ENCODE measurements around the gene IKZF4.

- TF ChIP-seq, protein P1, sequence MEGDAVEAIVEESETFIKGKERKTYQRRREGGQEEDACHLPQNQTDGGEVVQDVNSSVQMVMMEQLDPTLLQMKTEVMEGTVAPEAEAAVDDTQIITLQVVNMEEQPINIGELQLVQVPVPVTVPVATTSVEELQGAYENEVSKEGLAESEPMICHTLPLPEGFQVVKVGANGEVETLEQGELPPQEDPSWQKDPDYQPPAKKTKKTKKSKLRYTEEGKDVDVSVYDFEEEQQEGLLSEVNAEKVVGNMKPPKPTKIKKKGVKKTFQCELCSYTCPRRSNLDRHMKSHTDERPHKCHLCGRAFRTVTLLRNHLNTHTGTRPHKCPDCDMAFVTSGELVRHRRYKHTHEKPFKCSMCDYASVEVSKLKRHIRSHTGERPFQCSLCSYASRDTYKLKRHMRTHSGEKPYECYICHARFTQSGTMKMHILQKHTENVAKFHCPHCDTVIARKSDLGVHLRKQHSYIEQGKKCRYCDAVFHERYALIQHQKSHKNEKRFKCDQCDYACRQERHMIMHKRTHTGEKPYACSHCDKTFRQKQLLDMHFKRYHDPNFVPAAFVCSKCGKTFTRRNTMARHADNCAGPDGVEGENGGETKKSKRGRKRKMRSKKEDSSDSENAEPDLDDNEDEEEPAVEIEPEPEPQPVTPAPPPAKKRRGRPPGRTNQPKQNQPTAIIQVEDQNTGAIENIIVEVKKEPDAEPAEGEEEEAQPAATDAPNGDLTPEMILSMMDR (IDR thresholded peaks at IDR 0.05; ENCODE audit: control extremely low read depth in 1 of 3, insufficient read depth in 1 of 3, low read depth in 1 of 3, low read length in 3 of 3): no peak
- TF ChIP-seq HDAC2 (IDR thresholded peaks at IDR 0.05; ENCODE audit: borderline replicate concordance in 1 of 2, low read depth in 2 of 2, low read length in 2 of 2) (no peak), TAF1 (IDR thresholded peaks at IDR 0.05; ENCODE audit: low read depth, low read length) (no peak), YY1 (IDR thresholded peaks at IDR 0.05; ENCODE audit: low read depth, low read length) (no peak), RBBP5 (IDR thresholded peaks at IDR 0.05; ENCODE audit: borderline replicate concordance, low read depth, low read length) (no peak), SUZ12 (IDR thresholded peaks at IDR 0.05; ENCODE audit: low read length) (no peak)
- TF ChIP-seq, protein P2, sequence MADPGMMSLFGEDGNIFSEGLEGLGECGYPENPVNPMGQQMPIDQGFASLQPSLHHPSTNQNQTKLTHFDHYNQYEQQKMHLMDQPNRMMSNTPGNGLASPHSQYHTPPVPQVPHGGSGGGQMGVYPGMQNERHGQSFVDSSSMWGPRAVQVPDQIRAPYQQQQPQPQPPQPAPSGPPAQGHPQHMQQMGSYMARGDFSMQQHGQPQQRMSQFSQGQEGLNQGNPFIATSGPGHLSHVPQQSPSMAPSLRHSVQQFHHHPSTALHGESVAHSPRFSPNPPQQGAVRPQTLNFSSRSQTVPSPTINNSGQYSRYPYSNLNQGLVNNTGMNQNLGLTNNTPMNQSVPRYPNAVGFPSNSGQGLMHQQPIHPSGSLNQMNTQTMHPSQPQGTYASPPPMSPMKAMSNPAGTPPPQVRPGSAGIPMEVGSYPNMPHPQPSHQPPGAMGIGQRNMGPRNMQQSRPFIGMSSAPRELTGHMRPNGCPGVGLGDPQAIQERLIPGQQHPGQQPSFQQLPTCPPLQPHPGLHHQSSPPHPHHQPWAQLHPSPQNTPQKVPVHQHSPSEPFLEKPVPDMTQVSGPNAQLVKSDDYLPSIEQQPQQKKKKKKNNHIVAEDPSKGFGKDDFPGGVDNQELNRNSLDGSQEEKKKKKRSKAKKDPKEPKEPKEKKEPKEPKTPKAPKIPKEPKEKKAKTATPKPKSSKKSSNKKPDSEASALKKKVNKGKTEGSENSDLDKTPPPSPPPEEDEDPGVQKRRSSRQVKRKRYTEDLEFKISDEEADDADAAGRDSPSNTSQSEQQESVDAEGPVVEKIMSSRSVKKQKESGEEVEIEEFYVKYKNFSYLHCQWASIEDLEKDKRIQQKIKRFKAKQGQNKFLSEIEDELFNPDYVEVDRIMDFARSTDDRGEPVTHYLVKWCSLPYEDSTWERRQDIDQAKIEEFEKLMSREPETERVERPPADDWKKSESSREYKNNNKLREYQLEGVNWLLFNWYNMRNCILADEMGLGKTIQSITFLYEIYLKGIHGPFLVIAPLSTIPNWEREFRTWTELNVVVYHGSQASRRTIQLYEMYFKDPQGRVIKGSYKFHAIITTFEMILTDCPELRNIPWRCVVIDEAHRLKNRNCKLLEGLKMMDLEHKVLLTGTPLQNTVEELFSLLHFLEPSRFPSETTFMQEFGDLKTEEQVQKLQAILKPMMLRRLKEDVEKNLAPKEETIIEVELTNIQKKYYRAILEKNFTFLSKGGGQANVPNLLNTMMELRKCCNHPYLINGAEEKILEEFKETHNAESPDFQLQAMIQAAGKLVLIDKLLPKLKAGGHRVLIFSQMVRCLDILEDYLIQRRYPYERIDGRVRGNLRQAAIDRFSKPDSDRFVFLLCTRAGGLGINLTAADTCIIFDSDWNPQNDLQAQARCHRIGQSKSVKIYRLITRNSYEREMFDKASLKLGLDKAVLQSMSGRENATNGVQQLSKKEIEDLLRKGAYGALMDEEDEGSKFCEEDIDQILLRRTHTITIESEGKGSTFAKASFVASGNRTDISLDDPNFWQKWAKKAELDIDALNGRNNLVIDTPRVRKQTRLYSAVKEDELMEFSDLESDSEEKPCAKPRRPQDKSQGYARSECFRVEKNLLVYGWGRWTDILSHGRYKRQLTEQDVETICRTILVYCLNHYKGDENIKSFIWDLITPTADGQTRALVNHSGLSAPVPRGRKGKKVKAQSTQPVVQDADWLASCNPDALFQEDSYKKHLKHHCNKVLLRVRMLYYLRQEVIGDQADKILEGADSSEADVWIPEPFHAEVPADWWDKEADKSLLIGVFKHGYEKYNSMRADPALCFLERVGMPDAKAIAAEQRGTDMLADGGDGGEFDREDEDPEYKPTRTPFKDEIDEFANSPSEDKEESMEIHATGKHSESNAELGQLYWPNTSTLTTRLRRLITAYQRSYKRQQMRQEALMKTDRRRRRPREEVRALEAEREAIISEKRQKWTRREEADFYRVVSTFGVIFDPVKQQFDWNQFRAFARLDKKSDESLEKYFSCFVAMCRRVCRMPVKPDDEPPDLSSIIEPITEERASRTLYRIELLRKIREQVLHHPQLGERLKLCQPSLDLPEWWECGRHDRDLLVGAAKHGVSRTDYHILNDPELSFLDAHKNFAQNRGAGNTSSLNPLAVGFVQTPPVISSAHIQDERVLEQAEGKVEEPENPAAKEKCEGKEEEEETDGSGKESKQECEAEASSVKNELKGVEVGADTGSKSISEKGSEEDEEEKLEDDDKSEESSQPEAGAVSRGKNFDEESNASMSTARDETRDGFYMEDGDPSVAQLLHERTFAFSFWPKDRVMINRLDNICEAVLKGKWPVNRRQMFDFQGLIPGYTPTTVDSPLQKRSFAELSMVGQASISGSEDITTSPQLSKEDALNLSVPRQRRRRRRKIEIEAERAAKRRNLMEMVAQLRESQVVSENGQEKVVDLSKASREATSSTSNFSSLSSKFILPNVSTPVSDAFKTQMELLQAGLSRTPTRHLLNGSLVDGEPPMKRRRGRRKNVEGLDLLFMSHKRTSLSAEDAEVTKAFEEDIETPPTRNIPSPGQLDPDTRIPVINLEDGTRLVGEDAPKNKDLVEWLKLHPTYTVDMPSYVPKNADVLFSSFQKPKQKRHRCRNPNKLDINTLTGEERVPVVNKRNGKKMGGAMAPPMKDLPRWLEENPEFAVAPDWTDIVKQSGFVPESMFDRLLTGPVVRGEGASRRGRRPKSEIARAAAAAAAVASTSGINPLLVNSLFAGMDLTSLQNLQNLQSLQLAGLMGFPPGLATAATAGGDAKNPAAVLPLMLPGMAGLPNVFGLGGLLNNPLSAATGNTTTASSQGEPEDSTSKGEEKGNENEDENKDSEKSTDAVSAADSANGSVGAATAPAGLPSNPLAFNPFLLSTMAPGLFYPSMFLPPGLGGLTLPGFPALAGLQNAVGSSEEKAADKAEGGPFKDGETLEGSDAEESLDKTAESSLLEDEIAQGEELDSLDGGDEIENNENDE (IDR thresholded peaks at IDR 0.05; ENCODE audit: insufficient replicate concordance, low read length): no peak
Observed at GRCh38 chr12:56046027-56046780, 25.4 kb downstream of the IKZF4 start.

Measured in H1 (cell line).